GM12875 (cell line): ENCODE results near the gene NMNAT3.
"Not testable (repeated sequence)": the region's sequence is repeated elsewhere in the genome, so short reads cannot be mapped to it uniquely, and the experiment has no call there.

Experiments used
- H3K4me3 ChIP-seq: one replicate; pipeline ENCODE4 v1.5.1; 2011; ENCODE audit warnings: low read depth, low read length, control low read depth
- TF ChIP-seq, protein P1 (sequence below): IDR thresholded peaks from 2 replicates; pipeline ENCODE4 v1.5.1; 2011; ENCODE audit warnings: low read depth, mild to moderate bottlenecking, control low read depth, inconsistent platforms, low read length, moderate library complexity, borderline replicate concordance; ENCODE audit not compliant: insufficient read depth

Gene NMNAT3

GRCh38 chr3:139608108-139608380, 69.7 kb downstream of the NMNAT3 start:
- TF ChIP-seq, protein P1, sequence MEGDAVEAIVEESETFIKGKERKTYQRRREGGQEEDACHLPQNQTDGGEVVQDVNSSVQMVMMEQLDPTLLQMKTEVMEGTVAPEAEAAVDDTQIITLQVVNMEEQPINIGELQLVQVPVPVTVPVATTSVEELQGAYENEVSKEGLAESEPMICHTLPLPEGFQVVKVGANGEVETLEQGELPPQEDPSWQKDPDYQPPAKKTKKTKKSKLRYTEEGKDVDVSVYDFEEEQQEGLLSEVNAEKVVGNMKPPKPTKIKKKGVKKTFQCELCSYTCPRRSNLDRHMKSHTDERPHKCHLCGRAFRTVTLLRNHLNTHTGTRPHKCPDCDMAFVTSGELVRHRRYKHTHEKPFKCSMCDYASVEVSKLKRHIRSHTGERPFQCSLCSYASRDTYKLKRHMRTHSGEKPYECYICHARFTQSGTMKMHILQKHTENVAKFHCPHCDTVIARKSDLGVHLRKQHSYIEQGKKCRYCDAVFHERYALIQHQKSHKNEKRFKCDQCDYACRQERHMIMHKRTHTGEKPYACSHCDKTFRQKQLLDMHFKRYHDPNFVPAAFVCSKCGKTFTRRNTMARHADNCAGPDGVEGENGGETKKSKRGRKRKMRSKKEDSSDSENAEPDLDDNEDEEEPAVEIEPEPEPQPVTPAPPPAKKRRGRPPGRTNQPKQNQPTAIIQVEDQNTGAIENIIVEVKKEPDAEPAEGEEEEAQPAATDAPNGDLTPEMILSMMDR, result no peak

GRCh38 chr3:139607257-139608107, 70.3 kb downstream of the NMNAT3 start:
- no peak overlapping the region for H3K4me3 ChIP-seq
- TF ChIP-seq, protein P1, result no peak

More at GRCh38 chr3:139608108-139608380, 69.7 kb downstream of the NMNAT3 start:
- H3K4me3 ChIP-seq, result no peak overlapping the region

DNA sequence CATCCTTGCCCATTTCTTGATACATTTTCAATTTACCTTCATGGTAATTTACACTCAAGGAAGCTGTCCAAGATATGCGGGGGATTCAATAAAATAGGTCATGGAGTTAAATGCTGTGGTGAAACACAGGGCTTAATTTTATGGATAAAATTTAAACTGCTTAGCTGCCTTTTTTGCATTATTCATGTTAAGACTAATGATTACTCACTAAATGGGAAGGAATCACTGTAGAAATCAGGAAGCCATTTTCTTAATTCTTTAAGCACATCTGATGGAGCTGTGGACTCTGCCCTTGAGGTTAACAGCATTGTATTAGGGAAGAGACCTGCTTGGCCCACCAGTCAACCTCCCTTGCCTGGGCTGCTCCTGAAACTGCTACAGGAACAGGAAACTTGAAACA, 75.8 kb downstream of the NMNAT3 start:
- TF ChIP-seq, protein P1, result no peak
- no peak overlapping the region for H3K4me3 ChIP-seq

DNA sequence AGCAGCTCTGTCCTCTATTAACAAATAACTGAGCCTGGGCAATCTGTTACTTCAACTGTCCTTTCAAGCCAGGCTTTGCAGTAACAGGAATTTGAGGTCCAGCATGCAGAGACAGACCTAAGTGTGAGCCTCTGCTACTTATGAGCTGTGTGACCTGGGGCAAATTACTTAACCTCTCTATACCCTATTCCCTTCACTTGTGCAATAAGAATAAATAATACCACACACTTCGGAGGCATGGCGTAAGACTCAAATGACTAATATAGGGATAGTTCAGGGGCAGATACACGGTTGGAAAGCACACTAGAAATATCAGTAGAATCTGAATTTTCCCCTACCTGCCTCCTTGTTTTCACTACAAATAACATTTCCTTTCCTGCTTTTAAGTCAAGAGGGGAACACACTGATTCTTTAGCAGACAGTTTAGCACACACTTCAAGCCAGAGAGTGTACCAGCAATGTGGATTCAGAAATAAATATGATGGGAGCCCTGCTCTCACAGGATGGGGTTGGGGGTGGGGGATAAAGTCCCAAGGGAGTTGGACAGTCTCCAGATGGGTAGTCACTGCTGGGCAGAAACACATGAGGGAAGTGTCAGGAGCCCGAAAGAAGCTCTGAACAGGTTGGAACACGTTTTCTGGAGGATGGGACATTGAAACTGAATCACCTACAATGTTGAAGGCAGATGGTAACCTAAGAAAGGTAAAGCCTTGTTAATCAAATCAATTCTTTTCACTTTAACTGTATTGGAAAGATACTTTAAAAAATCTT, 76.4 kb downstream of the NMNAT3 start:
- TF ChIP-seq, protein P1, result no peak
- H3K4me3 ChIP-seq, result no peak overlapping the region

DNA sequence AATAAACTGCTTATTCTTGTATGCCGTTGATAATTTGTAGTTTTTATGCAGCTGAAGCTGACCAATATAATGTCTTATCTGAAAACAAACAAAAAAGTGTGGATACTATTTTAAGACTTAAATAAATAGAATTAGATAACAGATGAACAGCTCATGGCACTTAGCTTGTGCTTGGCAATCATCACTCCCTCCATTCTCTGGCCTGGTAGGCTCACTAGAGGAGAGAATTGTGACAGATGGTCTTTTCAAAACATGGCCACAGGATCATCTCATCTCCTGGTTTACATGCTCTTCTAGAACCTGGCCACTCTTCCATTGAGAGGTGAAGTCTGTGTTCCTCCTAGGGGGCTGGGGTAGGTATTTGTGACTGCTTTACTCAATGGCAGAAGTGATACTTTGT, 79.8 kb downstream of the NMNAT3 start:
- TF ChIP-seq, protein P1, result no peak
- H3K4me3 ChIP-seq, result no peak overlapping the region

DNA sequence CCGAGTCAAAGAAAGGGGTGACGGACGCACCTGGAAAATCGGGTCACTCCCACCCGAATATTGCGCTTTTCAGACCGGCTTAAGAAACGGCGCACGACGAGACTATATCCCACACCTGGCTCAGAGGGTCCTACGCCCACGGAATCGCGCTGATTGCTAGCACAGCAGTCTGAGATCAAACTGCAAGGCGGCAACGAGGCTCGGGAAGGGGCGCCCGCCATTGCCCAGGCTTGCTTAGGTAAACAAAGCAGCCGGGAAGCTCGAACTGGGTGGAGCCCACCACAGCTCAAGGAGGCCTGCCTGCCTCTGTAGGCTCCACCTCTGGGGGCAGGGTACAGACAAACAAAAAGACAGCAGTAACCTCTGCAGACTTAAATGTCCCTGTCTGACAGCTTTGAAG, 86.6 kb downstream of the NMNAT3 start:
- H3K4me3 ChIP-seq, result not testable (repeated sequence)

GRCh38 chr3:139588450-139588849, 89.3 kb downstream of the NMNAT3 start:
- TF ChIP-seq, protein P1, result no peak
- no peak overlapping the region for H3K4me3 ChIP-seq
